Activated CD8-positive, alpha-beta memory T cell treated with anti-CD3 and anti-CD28 coated beads, Interleukin-2, amount 50 U/mL, for 48 hours (primary cell): ENCODE data around the gene CCNI2.
A peak's percentile ranks its signal among the peaks of the same experiment; 100 is the strongest.
"Not testable (repeated sequence)": the region's sequence is repeated elsewhere in the genome, so short reads cannot be mapped to it uniquely, and the experiment has no call there.

Experiments
- DNase-seq: peaks from one replicate; pipeline ENCODE4 v3.0.0-alpha.2; 2020

The CCNI2 gene

GRCh38 chr5:132782101-132782500 lies 34.9 kb downstream of the CCNI2 start:
- DNase-seq: peak; percentile 20

GRCh38 chr5:132785365-132785764 lies 38.1 kb downstream of the CCNI2 start:
- peak; percentile 13 for DNase-seq

GRCh38 chr5:132785864-132786263 lies 38.6 kb downstream of the CCNI2 start:
- DNase-seq: peak; percentile 13

GRCh38 chr5:132787076-132787475 lies 39.9 kb downstream of the CCNI2 start:
- peak; percentile 3 for DNase-seq

- DNase-seq: peak; percentile 22
Observed at GRCh38 chr5:132788508-132788907, 41.3 kb downstream of the CCNI2 start.

- peak; percentile 26 for DNase-seq
Observed at GRCh38 chr5:132788990-132789886, 42.0 kb downstream of the CCNI2 start.

- peak; percentile 7 for DNase-seq
Observed at GRCh38 chr5:132790201-132790865, 43.1 kb downstream of the CCNI2 start.

- no peak for DNase-seq
Observed at GRCh38 chr5:132791026-132791425, 43.8 kb downstream of the CCNI2 start.

GRCh38 chr5:132797651-132798050 lies 50.4 kb downstream of the CCNI2 start:
- DNase-seq: no peak

GRCh38 chr5:132799392-132799791 lies 52.2 kb downstream of the CCNI2 start:
- no peak for DNase-seq

GRCh38 chr5:132800545-132800944 lies 53.3 kb downstream of the CCNI2 start:
- DNase-seq: no peak

GRCh38 chr5:132802044-132802684 lies 54.9 kb downstream of the CCNI2 start:
- DNase-seq: no peak

GRCh38 chr5:132802685-132803066 lies 55.5 kb downstream of the CCNI2 start:
- DNase-seq: not testable (repeated sequence)
